M059J (cell line): Measurements from ENCODE around the gene VCAM1. TPM values are rescaled to one million over a fixed set of nuclear protein-coding genes. Genes with fewer than 3 reads are reported as not detected.

Source experiments
- DNase-seq: peaks from one replicate; pipeline ENCODE4 v3.0.0-alpha.2; 2012; ENCODE audit warnings: low read depth
- total RNA-seq: library from RNA; depleted of rRNA; stranded (reverse); fragments of >200 nt; shearing (Covaris generic); gene quantifications from 2 replicates; pipeline ENCODE4 v1.2.3, GENCODE V29; 2014

Gene VCAM1
- total RNA-seq, 1 experiment from 2014 or later, result 5.0 TPM

- DNase-seq, result peak; percentile 72
Measured at GRCh38 chr1:100721526-100722207, 2.1 kb downstream of the VCAM1 start.

- DNase-seq, result no peak
Measured at GRCh38 chr1:100722221-100722620, 2.7 kb downstream of the VCAM1 start.

DNA sequence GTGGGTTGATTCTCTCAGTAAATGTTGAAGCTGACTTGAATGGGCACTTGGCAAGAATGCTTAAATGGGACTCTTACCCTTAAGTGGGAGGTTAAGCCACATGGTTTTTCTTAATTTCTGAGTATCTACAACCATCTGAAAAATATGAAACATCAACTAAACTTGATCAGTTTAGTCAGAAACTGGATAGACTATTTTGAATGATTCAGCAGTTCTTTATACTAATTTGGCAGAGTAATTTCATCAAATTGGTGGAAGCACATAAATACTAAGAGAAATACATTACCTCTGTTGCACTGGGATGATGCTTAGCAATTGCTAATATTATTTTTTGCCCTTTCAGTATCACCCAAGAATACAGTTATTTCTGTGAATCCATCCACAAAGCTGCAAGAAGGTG lies 4.7 kb downstream of the VCAM1 start:
- no peak for DNase-seq

DNA sequence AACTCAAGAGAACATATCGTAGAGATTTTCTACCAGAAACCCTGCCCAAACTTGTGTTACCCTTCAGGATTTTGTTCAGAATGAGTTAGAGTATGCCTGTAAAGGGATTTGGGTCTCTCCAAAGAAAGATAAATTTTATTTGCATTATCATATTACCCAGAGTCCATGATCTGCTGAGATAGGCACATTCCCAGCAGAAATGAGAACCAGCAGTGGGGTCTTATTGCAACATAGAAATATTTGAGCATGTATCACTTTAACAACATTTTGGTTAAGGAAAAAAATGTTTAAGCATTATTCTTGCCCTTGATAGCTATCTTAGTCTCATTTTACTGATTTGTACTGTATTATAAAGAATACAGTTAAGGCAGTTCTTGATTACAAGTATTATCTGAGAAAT lies 10.6 kb downstream of the VCAM1 start:
- DNase-seq, result no peak

DNA sequence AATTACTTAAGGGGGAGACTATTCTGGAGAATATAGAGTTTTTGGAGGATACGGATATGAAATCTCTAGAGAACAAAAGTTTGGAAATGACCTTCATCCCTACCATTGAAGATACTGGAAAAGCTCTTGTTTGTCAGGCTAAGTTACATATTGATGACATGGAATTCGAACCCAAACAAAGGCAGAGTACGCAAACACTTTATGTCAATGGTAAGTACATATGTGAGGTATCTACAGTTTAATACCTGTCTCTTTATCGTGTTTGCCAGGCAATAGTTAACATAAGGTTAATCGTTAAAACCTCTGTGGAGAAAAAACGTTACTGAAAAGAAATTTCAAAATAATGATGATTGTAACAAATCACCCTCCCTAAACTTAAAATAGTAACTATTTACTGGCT lies 11.8 kb downstream of the VCAM1 start:
- DNase-seq, result no peak

GRCh38 chr1:100731758-100732157 lies 12.2 kb downstream of the VCAM1 start:
- no peak for DNase-seq

- DNase-seq, result peak; percentile 91
Measured at GRCh38 chr1:100734676-100735075, 15.1 kb downstream of the VCAM1 start.

DNA sequence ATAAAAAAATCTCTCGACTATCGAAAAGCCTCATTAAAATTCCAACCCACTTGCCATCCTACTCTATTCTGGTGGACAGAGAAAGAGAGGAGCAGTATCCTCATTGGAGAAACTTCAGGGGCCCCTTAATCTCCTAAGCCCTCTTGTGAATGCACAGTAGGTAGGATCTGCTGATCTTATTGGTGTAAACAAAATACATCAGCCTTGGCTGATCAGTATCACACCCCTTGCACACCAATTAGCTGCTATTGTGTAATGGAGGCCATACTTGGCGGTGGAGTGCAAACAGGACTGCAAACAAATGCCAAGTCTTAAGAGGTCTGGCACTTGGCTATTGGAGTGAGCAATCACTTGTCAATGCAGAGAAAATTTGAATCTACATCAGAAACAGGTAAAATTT lies 15.7 kb downstream of the VCAM1 start:
- no peak for DNase-seq

- DNase-seq, result peak; percentile 52
Measured at GRCh38 chr1:100736324-100736723, 16.8 kb downstream of the VCAM1 start.

DNA sequence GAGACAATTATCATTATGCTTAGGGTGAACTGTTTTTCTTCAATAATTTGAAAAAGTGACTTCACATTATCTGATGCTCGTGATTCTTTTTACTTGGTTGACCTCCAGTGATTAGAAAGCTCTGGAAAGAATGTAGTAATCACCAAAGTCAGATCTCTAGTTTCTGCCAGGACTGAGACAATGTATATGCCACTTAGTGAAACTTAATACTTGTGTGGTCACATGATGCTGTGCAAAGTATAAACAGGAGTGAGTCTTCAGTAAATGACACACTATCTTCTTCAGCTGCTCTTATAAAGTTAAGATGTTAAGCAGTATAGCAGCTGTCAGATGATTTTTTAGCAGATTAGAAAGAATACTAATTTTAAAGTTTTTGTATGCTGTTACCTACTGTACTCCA lies 17.2 kb downstream of the VCAM1 start:
- peak; percentile 68 for DNase-seq

DNA sequence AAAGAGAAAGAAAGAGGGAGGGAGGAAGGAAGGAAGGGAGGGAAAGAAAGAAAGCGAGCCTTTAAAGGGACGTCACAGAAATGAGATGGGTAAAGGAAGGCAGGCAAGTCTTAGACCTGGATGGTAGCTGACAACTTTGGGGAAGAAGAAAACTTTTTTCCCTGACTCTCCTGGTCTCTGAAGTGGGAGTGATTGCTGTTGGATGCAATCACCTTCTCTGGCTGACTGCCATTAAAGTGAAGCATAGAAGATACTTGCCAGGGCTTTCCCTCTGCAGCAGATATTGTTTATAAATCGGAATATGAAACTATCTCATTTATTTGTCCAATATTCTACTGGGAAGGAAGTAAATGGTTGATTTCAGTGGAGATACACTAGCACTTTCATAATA lies 27.0 kb downstream of the VCAM1 start:
- DNase-seq, result no peak

- no peak for DNase-seq
Measured at GRCh38 chr1:100747771-100748170, 28.2 kb downstream of the VCAM1 start.

DNA sequence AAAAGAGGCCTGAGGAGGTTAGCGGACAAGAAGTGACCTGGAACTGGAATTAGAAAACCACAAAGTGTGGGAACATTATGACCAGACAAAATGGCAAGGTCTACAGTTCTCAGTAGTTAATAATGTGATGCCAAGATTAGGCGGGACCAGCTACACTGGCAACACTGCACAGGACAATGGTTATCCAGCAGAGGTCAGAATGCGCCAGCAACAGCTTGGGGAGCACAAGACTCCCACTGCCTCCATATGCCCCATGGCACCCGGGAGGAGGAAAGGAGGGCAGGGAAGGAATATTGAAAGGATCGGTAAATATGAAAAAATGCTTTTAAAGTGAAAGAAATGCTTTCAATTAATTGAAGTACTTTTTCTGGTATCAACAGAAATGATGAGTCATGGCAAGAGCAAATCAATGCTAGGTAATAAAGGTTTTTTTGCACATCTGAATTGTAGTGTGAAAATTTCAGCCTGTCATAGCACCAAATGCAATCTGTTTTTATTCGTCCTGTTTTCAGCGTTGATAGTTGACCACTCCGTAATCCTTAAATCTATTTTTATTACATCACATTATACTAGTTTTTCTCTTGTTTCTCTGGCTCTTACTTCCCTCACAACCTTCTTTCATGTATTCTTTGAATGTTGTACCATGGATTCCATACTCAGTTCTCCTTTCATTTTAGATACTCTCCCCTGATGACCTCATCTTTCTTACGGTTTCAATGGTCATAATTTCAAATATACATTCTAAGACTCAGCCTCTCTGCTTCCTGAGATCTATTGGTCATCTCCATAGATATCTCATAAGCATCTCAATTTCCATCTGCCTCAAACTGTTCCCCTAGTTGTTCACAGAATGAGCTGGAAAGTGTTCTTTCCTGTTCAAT lies 30.7 kb downstream of the VCAM1 start:
- peak; percentile 14 for DNase-seq

DNA sequence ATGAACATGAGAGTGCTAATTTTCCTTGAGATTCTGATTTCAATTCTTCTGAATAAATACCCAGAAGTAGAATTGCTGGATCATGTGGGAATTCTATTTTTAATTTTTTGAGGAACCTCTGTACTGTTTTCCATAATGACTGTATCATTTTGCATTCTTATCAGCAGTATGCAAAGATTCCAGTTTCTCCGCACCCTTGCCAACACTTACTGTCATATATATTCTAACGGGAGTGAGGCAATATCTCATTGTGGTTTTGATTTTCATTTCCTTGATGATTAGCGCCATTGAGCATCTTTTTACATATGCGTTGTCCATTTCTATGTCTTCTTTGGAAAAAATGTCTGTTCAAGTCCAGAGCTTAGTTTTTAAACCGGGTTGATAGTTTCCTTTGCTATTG lies 33.2 kb downstream of the VCAM1 start:
- DNase-seq, result no peak

- DNase-seq, result no peak
Measured at GRCh38 chr1:100757946-100758345, 38.4 kb downstream of the VCAM1 start.

DNA sequence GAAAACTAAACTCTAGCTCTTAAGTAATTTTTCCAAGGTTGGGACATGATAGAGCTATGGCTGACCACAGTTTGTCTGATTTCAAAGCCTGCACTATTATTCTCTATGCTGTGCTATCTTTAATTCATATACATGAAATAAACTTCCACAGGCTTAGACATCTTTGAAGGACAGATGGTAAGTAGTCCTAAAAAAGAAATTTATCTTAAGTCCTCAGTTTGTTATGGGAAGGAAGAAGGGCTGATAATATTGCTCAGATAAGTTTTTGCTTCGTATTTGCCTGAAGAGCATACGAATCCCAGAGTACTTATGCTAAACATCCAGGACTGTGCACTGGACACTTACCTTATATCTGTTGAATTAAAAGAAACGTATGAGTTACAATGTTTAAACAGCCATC lies 39.6 kb downstream of the VCAM1 start:
- no peak for DNase-seq

DNA sequence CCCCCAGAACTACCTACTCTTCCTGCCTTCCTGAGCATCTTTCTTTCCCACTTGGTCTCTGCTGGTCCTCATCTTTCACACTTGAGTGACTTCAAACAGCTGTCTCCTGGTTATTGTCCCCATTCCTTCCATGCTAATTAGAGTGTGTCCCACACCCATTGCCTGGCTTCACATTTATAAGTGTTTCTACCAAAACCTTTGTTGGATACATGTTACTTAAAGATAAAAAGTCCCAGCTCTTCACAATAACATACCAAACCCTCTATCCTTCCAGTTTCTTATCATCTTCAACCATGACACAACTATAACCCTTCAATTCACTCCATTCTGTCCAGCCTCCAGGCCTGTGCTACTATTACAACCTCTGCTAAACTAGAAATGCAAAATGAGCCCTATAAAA lies 41.0 kb downstream of the VCAM1 start:
- DNase-seq, result no peak

- no peak for DNase-seq
Measured at GRCh38 chr1:100762461-100762860, 42.9 kb downstream of the VCAM1 start.

GRCh38 chr1:100767176-100767890 lies 47.8 kb downstream of the VCAM1 start:
- peak; percentile 66 for DNase-seq

DNA sequence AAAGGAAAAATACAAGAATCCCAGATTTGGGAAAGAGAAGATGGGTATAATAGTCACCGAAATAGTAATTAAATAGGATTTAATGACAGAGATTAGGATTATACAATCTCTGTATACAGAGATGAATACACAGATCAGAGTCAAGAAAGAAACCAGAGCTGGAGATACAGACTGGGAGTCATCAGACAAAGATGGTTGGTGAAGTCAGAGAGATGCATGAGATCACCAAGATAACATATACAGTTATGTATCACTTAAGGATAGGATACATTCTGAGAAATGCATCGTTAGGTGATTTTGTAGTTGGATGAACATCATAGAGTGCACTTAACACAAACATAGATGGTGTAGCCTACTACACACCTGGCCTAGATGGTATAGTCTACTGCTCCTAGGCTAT lies 49.8 kb downstream of the VCAM1 start:
- DNase-seq, result no peak

- peak; percentile 39 for DNase-seq
Measured at GRCh38 chr1:100769906-100770646, 50.5 kb downstream of the VCAM1 start.

DNA sequence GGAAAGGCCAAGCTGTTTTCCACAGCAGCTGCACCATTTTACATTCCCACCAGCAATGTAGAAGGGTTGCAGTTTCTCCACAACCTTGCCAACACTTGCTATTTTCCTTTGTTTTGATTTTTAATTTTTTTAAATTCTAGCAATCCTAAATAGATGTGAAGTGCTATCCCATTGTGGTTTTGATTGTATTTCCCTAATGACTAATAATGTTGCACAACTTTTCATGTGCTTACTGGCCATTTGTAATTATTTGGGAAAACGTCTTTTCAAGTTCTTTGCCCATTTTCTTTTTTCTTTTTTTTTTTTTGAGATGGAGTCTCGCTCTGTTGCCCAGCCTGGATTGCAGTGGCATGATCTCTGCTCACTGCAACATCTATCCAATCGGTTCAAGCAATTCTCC lies 53.9 kb downstream of the VCAM1 start:
- peak; percentile 32 for DNase-seq
